Lung (tissue), 12 donors: ENCODE measurements around the gene DNMT3L. TPM values are rescaled to one million over a fixed set of nuclear protein-coding genes. Genes with fewer than 3 reads are reported as not detected.
A peak's percentile ranks its signal among the peaks of the same experiment; 100 is the strongest.

Experiments used
- ATAC-seq: fragments of 200-7000 bp; cut with Tn5 transposase; one replicate; pipeline ENCODE4 v1.9.1; 2020; ENCODE audit warnings: moderate number of reproducible peaks; ENCODE audit not compliant: insufficient read depth, low FRiP score
- DNase-seq, 3 donors: peaks; one replicate each; pipeline ENCODE4 v3.0.0-alpha.2; 2013 to 2017
- H3K27ac ChIP-seq, 2 donors: one replicate each; pipeline ENCODE4 v1.5.1; 2013; ENCODE audit warnings: mild to moderate bottlenecking in 2 of 2, moderate library complexity in 2 of 2, control low read depth in 1 of 2, inconsistent platforms in 1 of 2, low read depth in 1 of 2, low read length in 1 of 2
- H3K27me3 ChIP-seq, 3 donors: one replicate each; pipeline ENCODE4 v1.5.1; 2013; ENCODE audit warnings: low read length in 2 of 3; ENCODE audit not compliant: control insufficient read depth in 3 of 3, insufficient read depth in 3 of 3
- H3K36me3 ChIP-seq, 4 donors: one replicate each; pipeline ENCODE4 v1.5.1; 2013; ENCODE audit warnings: low read length in 4 of 4, mild to moderate bottlenecking in 1 of 4, moderate library complexity in 1 of 4; ENCODE audit not compliant: control insufficient read depth in 4 of 4, insufficient read depth in 4 of 4
- H3K4me1 ChIP-seq, 5 donors: one replicate each; pipeline ENCODE4 v1.5.1; 2013; ENCODE audit warnings: low read length in 5 of 5, mild to moderate bottlenecking in 2 of 5, moderate library complexity in 1 of 5; ENCODE audit not compliant: control insufficient read depth in 5 of 5, insufficient read depth in 5 of 5
- H3K4me3 ChIP-seq: one replicate; pipeline ENCODE4 v1.5.1; 2013; ENCODE audit warnings: mild to moderate bottlenecking, control low read depth, moderate library complexity
- H3K9ac ChIP-seq, 2 donors: one replicate each; pipeline ENCODE4 v1.5.1; 2013; ENCODE audit warnings: low read length in 2 of 2, control low read depth in 1 of 2; ENCODE audit not compliant: insufficient read depth in 1 of 2
- H3K9me3 ChIP-seq, 4 donors: one replicate each; pipeline ENCODE4 v1.5.1; 2013; ENCODE audit warnings: low read length in 3 of 4, mild to moderate bottlenecking in 1 of 4, moderate library complexity in 1 of 4; ENCODE audit not compliant: control insufficient read depth in 4 of 4, insufficient read depth in 3 of 4
- WGBS, 2 donors: extraction: QIAGEN DNeasy Blood & Tissue Kit; methylation state at CpG; one replicate each; pipeline ENCODE4 v1.1.7; 2013; 5-methylcytosine and 5-hydroxymethylcytosine counted together
- polyA plus RNA-seq, 2 donors: library from polyadenylated mRNA; stranded (reverse); fragments of 200-250 nt; gene quantifications; one replicate each; pipeline ENCODE4 v1.2.1, GENCODE V29; 2013
- total RNA-seq, 2 donors: library from RNA; depleted of rRNA in 1 of 2; stranded (reverse); fragments of >200 nt in 1 of 2; gene quantifications; one replicate each; pipeline ENCODE4 v1.2.1, GENCODE V29; 2014 to 2021
- TF ChIP-seq, protein P1 (sequence below): IDR thresholded peaks from 2 replicates; pipeline ENCODE4 v1.5.1; 2012; ENCODE audit warnings: mild to moderate bottlenecking; ENCODE audit errors: control extremely low read depth, extremely low read depth
- donor health status: control.
- donor health status: control.
- donor health status: Bipolar disorder and iron deficiency.
- donor health status: healthy.
- donor health status: DM: yes; HTN: yes; CAD: no.

Gene DNMT3L
- total and polyA plus RNA-seq, 4 donors: not detected

DNA sequence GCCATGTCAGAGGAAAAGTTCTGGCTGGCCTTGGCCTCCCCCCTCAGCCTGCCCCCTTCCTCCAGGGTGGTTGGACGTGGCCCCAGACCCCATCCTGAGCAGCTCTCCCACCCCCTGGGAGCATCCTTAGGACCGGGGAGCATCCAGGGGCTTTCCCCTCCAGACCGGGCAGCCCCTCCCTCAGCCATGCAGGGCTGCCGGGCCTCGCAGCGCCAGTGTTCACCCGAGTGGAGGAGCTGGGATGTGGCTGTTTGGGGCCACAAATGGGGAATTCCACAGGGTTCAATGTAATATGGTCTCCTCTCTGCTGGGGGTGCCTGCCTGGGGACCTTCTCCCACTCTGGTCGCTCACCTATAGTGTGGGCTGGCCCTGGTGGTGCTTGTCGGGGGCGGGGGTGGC, 33.9 kb upstream of the DNMT3L start:
- WGBS, 2 donors: 66 to 74% methylated on average over 10 of the region's 10 CpGs
- ATAC-seq: no peak
- TF ChIP-seq, protein P1, sequence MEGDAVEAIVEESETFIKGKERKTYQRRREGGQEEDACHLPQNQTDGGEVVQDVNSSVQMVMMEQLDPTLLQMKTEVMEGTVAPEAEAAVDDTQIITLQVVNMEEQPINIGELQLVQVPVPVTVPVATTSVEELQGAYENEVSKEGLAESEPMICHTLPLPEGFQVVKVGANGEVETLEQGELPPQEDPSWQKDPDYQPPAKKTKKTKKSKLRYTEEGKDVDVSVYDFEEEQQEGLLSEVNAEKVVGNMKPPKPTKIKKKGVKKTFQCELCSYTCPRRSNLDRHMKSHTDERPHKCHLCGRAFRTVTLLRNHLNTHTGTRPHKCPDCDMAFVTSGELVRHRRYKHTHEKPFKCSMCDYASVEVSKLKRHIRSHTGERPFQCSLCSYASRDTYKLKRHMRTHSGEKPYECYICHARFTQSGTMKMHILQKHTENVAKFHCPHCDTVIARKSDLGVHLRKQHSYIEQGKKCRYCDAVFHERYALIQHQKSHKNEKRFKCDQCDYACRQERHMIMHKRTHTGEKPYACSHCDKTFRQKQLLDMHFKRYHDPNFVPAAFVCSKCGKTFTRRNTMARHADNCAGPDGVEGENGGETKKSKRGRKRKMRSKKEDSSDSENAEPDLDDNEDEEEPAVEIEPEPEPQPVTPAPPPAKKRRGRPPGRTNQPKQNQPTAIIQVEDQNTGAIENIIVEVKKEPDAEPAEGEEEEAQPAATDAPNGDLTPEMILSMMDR: no peak
- H3K4me1 ChIP-seq: peaks cover 0 to 23% (median 3%) of the 10 kb centered on the region in 5 donors
- H3K9ac ChIP-seq: no peak overlapping the region
- no peaks in the 10 kb centered on the region for H3K27me3 ChIP-seq
- H3K36me3 ChIP-seq: no peaks in the 10 kb centered on the region
- H3K27ac ChIP-seq: no peak overlapping the region
- H3K4me3 ChIP-seq: no peak overlapping the region
- DNase-seq: no peak
- no peaks in the 10 kb centered on the region for H3K9me3 ChIP-seq

GRCh38 chr21:44295163-44295573, 33.5 kb upstream of the DNMT3L start:
- 78 to 79% methylated on average over 12 to 14 of the region's 14 CpGs for WGBS, 2 donors
- Histone ChIP-seq H3K9me3 (no peaks in the 10 kb centered on the region), H3K27ac (no peak overlapping the region), H3K4me1 (peaks cover 0 to 23% (median 2%) of the 10 kb centered on the region in 5 donors), H3K27me3 (no peaks in the 10 kb centered on the region), H3K4me3 (no peak overlapping the region), H3K9ac (no peak overlapping the region), H3K36me3 (no peaks in the 10 kb centered on the region)
- DNase-seq: no peak
- no peak for ATAC-seq
- TF ChIP-seq, protein P1: no peak

DNA sequence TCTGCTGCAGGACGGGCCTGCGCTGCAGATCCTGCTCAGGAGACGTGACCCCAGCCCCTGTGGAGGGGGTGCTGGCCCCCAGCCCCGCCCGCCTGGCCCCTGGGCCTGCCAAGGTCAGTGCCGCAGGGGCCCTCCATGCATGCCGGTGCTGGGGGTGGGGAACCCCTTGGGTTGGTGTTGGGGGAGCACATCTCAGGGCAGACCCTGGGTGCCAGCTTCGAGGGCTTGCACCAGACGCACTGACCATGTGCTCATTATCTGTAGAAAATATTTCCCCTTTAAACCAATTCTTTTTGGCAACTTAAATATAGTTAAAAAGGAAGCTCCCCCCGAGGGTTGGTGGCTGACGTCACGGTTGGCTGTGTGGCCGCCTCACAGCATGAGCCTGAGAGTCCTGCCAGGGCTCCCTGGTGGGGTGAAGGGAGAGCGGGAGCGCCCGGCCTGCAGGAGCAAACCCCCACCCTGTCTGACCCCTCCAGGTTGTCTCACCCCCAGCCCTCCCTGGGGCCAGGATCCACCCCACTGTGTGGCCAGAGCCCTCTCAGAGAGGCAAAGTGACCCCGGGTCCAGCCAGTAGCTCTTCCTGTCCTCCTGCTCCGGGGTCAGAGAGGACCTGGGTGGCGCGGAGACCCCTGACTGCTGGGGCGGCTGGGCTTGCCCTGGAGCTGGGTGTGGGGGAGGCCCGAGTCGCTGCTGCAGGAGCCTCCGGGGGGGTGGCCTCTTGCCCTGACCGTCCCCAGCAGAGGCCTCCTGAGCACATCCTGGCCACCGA, 32.9 kb upstream of the DNMT3L start:
- Histone ChIP-seq H3K4me3 (no peak overlapping the region), H3K27ac (no peak overlapping the region), H3K27me3 (no peaks in the 10 kb centered on the region), H3K4me1 (peaks cover 0 to 22% (median 2%) of the 10 kb centered on the region in 5 donors), H3K36me3 (no peaks in the 10 kb centered on the region), H3K9ac (no peak overlapping the region), H3K9me3 (no peaks in the 10 kb centered on the region)
- WGBS, 2 donors: 69 to 73% methylated on average over 24 to 26 of the region's 26 CpGs
- no peak for ATAC-seq
- TF ChIP-seq, protein P1: no peak
- peak; percentile 70 to 81 (median 73) for DNase-seq
